Erythroblast (primary cell): ENCODE measurements around the gene ONECUT1.

ENCODE experiments used
- GATA1 ChIP-seq: IDR thresholded peaks from 2 replicates; pipeline ENCODE4 v1.6.1; 2011; ENCODE audit warnings: low read depth, mild to moderate bottlenecking, control low read depth, low read length, moderate library complexity
- POLR2A ChIP-seq: IDR thresholded peaks from 2 replicates; pipeline ENCODE4 v1.6.1; 2011; ENCODE audit warnings: mild to moderate bottlenecking, low read length

DNA sequence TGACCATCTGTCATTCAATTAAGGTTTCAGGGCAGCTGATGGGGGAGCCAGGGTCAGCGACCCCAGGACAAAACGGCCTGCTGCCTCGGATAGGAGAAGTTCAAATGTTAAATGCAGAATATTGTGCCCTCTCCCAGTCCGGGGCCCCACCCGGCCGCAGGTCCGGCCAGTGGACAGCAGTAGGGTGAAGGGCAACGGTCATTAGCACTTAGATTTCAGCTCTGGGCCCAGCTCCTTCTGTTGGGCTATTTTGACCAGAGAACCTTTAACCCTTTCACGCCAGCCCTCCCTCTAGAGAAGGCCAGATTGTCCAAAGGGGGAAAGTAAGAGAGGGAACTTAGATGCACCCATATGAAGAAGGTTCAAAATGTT, 16.1 kb upstream of the ONECUT1 start:
- TF ChIP-seq POLR2A (no peak), GATA1 (no peak)
